Limb (tissue), 2 donors: ENCODE data around the gene STEAP2.

Experiments used
- DNase-seq, 2 donors: peaks; one replicate each; pipeline ENCODE4 v3.0.0-alpha.2; 2016; ENCODE audit errors: extremely low spot score in 2 of 2

STEAP2 gene

GRCh38 chr7:90270431-90271178 is 59.1 kb downstream of the STEAP2 start:
- no peak for DNase-seq

- no peak for DNase-seq
Measured at GRCh38 chr7:90271753-90272152, 60.2 kb downstream of the STEAP2 start.

- DNase-seq, result no peak
Measured at GRCh38 chr7:90272242-90272641, 60.7 kb downstream of the STEAP2 start.

GRCh38 chr7:90274161-90274560 is 62.6 kb downstream of the STEAP2 start:
- DNase-seq, result no peak

GRCh38 chr7:90276033-90276728 is 64.6 kb downstream of the STEAP2 start:
- DNase-seq, result no peak
